K562 (cell line): ENCODE results near the gene NUDT22. TPM values are rescaled to one million over a fixed set of nuclear protein-coding genes. Genes with fewer than 3 reads are reported as not detected.

ENCODE experiments used
- BCL6 ChIP-seq: fragments of 250-450 bp; sonication (Bioruptor Pico); IDR thresholded peaks from 2 replicates; pipeline ENCODE4 v1.4.0; 2020
- CCNT2 ChIP-seq: IDR thresholded peaks from 2 replicates; pipeline ENCODE4 v1.6.1; 2011; ENCODE audit warnings: borderline replicate concordance, low read depth, mild to moderate bottlenecking, moderate library complexity, mixed read lengths, low read length; ENCODE audit not compliant: insufficient read length; ENCODE audit errors: extremely low read depth
- CREB3 ChIP-seq: fragments of 450-650 bp; conservative IDR thresholded peaks from 2 replicates; pipeline ENCODE4 v1.6.1; 2016; ENCODE audit warnings: missing genetic modification characterization, low read depth, mild to moderate bottlenecking, missing compliant biosample characterization, moderate library complexity
- DPF2 ChIP-seq: fragments of 450-650 bp; IDR thresholded peaks from 2 replicates; pipeline ENCODE4 v1.6.1; 2016
- E2F1 ChIP-seq: sonication (generic); formaldehyde crosslinking; IDR thresholded peaks from 2 replicates; pipeline ENCODE4 v1.8.1; 2023; ENCODE audit warnings: mild to moderate bottlenecking, missing genetic modification reagents, moderate library complexity
- GATAD2A ChIP-seq: fragments of 450-650 bp; IDR thresholded peaks from 2 replicates; pipeline ENCODE4 v1.6.1; 2017
- HDAC3 ChIP-seq: fragments of 450-650 bp; IDR thresholded peaks from 2 replicates; pipeline ENCODE4 v1.6.1; 2018; ENCODE audit warnings: borderline replicate concordance, mild to moderate bottlenecking, moderate library complexity; ENCODE audit not compliant: partially characterized antibody
- HMBOX1 ChIP-seq: sonication (generic); IDR thresholded peaks from 2 replicates; pipeline ENCODE4 v1.6.1; 2016
- JUN ChIP-seq, 2 experiments: sonication (generic) in 1 of 2; formaldehyde crosslinking in 1 of 2; IDR thresholded peaks; 2 replicates each; pipeline versions ENCODE4 v1.6.1 to v1.8.0; 2012 to 2022; ENCODE audit warnings: borderline replicate concordance in 2 of 2, mild to moderate bottlenecking in 2 of 2, improper control_type of control experiment in 1 of 2, low read depth in 1 of 2, low read length in 1 of 2, missing genetic modification reagents in 1 of 2
- POLR2A ChIP-seq: fragments of 450-650 bp; conservative IDR thresholded peaks from 2 replicates; pipeline ENCODE4 v1.6.1; 2016
- TRIM24 ChIP-seq, 2 experiments: fragments of 450-650 bp; IDR thresholded peaks; 2 replicates each; pipeline ENCODE4 v1.6.1; 2016
- ZBTB12 ChIP-seq: fragments of 250-450 bp; sonication (Bioruptor Pico); IDR thresholded peaks from 2 replicates; pipeline ENCODE4 v1.4.0; 2020
- ZFP30 ChIP-seq: fragments of 250-450 bp; sonication (Bioruptor Pico); IDR thresholded peaks from 2 replicates; pipeline ENCODE4 v1.8.0; 2022; ENCODE audit warnings: moderate library complexity, mild to moderate bottlenecking, inconsistent platforms, borderline replicate concordance
- ZHX1 ChIP-seq: fragments of 150-350 bp; conservative IDR thresholded peaks from 2 replicates; pipeline ENCODE4 v1.6.1; 2014; ENCODE audit warnings: low read length
- ZNF134 ChIP-seq: fragments of 250-450 bp; sonication (Bioruptor Pico); conservative IDR thresholded peaks from 2 replicates; pipeline ENCODE4 v1.4.0; 2020
- ZNF239 ChIP-seq: fragments of 250-450 bp; sonication (Bioruptor Pico); IDR thresholded peaks from 2 replicates; pipeline ENCODE4 v1.4.0; 2020; ENCODE audit warnings: mild to moderate bottlenecking
- ZNF316 ChIP-seq: fragments of 450-650 bp; IDR thresholded peaks from 2 replicates; pipeline ENCODE4 v1.6.1; 2016
- polyA plus RNA-seq, 8 experiments: library from polyadenylated mRNA; depleted of rRNA in 4 of 8; stranded (reverse) in 5 of 8; unstranded in 3 of 8; fragments of >200 nt; fragmentation: Nextera tagmentation in 2 of 8; fragmentation: Illumina TruSeq in 1 of 8; extraction: Ambion mirVana in 2 of 8; extraction: Trizol in 1 of 8; gene quantifications; 2 replicates each; pipeline versions ENCODE4 v1.2.1 to v1.2.3, GENCODE V29; 2011 to 2014; ENCODE audit warnings: inconsistent platforms in 1 of 8, missing spikeins in 1 of 8
- total RNA-seq, 7 experiments: library from RNA; depleted of rRNA in 6 of 7; stranded (reverse); fragments of >200 nt in 6 of 7; fragmentation: Illumina TruSeq in 2 of 7; extraction: Trizol in 2 of 7; gene quantifications; 2 replicates each; pipeline versions ENCODE4 v1.2.1 to v1.2.3, GENCODE V29; 2011 to 2021; ENCODE audit warnings: low replicate concordance in 1 of 7

NUDT22 gene
- total and polyA plus RNA-seq, 9 of the 15 experiments (the other 6 are each of a cell fraction or from before 2014, with no cell fraction given) = 6.3 to 92.6 (median 37.4) TPM

GRCh38 chr11:64204464-64204989 lies 21.5 kb upstream of the NUDT22 start (continued):
- TF ChIP-seq CREB3 (no peak), ZNF239 (no peak), POLR2A (peak; percentile 56; the same call in 1 of the 2 replicates), DPF2 (peak; percentile 53; the same call in 1 of the 2 replicates), BCL6 (no peak), HMBOX1 (no peak), CCNT2 (no peak), ZBTB12 (CRISPR knock-in tag) (no peak), ZHX1 (no peak), HDAC3 (no peak), E2F1 (CRISPR knock-in tag) (no peak), ZNF134 (CRISPR knock-in tag) (no peak), ZNF316 (no peak), ZFP30 (CRISPR knock-in tag) (no peak), GATAD2A (no peak), JUN (IDR thresholded peaks at IDR 0.05; ENCODE audit: borderline replicate concordance, low read depth, low read length) (0 out of 2 replicates have a peak, but pooled peaks have one; percentile 41), JUN (CRISPR knock-in tag; IDR thresholded peaks at IDR 0.05; ENCODE audit: borderline replicate concordance) (no peak), TRIM24 (IDR thresholded peaks at IDR 0.05) (no peak)
